Keratinocyte (primary cell): Measurements from ENCODE around the gene ZNF511.

Source experiments
- EZH2 ChIP-seq: IDR thresholded peaks from one replicate; pipeline ENCODE4 v1.6.1; 2012; ENCODE audit warnings: inconsistent platforms, mild to moderate bottlenecking, low read length, moderate library complexity
- TF ChIP-seq, protein P1 (sequence below), 3 experiments: IDR thresholded peaks in 1 of 3; conservative IDR thresholded peaks in 1 of 3; optimal IDR thresholded peaks in 1 of 3; 2 replicates in 2 of 3; 3 replicates in 1 of 3; pipeline versions ENCODE3 to v1.5.1; 2011; ENCODE audit warnings: low read length in 3 of 3, mild to moderate bottlenecking in 3 of 3, moderate library complexity in 2 of 3, control low read depth in 1 of 3, inconsistent platforms in 1 of 3; ENCODE audit not compliant: insufficient read depth in 2 of 3; ENCODE audit errors: extremely low read depth in 1 of 3

DNA sequence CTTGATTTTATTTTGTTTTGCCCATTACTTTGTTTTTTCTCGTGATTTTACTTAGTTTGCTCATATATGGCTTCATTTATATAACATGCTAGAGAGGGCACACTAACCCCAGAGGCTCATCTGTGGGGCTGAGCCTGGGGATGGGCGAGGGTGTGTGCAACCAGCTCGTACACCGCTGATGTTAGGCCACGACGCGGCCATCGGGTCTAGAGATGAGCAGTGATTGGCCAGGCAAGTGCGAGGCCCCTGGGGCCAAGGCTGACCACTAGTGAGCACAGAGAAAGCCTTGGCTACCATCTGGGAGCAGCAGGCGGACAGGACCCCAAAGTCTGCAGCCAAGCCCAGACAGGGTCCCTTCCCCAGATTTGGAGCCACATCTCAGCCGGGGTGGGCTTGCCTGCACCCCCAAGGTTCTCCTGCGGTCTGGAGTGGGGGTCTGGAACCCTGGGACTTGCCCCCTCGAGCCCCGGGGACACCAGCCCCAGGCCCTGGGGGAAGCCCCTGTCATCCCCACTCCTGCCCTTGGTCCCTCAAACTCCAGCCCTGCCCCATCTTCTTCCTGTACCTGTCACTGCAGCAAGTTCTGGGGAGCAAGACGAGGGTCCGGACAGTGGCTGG is 45.4 kb downstream of the ZNF511 start:
- TF ChIP-seq, protein P1, sequence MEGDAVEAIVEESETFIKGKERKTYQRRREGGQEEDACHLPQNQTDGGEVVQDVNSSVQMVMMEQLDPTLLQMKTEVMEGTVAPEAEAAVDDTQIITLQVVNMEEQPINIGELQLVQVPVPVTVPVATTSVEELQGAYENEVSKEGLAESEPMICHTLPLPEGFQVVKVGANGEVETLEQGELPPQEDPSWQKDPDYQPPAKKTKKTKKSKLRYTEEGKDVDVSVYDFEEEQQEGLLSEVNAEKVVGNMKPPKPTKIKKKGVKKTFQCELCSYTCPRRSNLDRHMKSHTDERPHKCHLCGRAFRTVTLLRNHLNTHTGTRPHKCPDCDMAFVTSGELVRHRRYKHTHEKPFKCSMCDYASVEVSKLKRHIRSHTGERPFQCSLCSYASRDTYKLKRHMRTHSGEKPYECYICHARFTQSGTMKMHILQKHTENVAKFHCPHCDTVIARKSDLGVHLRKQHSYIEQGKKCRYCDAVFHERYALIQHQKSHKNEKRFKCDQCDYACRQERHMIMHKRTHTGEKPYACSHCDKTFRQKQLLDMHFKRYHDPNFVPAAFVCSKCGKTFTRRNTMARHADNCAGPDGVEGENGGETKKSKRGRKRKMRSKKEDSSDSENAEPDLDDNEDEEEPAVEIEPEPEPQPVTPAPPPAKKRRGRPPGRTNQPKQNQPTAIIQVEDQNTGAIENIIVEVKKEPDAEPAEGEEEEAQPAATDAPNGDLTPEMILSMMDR (optimal IDR thresholded peaks at IDR 0.05 in 1 of 3, IDR thresholded peaks at IDR 0.05 in 1 of 3, conservative IDR thresholded peaks at IDR 0.05 in 1 of 3; ENCODE audit: extremely low read depth in 1 of 3, insufficient read depth in 2 of 3, low read length in 3 of 3): no peak
- no peak for TF ChIP-seq EZH2
